HepG2 (cell line): Measurements from ENCODE around the gene BTBD3. TPM values are rescaled to one million over a fixed set of nuclear protein-coding genes. Genes with fewer than 3 reads are reported as not detected.
A peak's percentile ranks its signal among the peaks of the same experiment; 100 is the strongest.

Source experiments
- ATAC-seq: fragments of 200-7000 bp; cut with Tn5 transposase; 3 replicates; pipeline ENCODE4 v1.9.1; 2020; ENCODE audit warnings: mild to moderate bottlenecking, moderate library complexity
- BruUV-seq: library from RNA; stranded (reverse); fragments of 400-500 nt; replicated peaks from 2 replicates; lab custom pipeline; 2021; lab: Mats Ljungman, UMichigan
- CTCF ChIA-PET: fragments of 300-600 bp; formaldehyde crosslinking; extraction: SDS; loops from one replicate; lab custom pipeline; 2021; ENCODE audit warnings: low total read pairs, inconsistent platforms, low intra/inter-chr PET ratio; lab: Yijun Ruan, JAX
- POLR2A ChIA-PET: fragments of 350-600 bp; sonication (Branson Sonifier 250); formaldehyde crosslinking; loops from one replicate; lab custom pipeline; 2020; ENCODE audit warnings: antibody characterized with exemption, inconsistent platforms; lab: Yijun Ruan, JAX
- DNase-seq: peaks from one replicate; pipeline ENCODE4 v3.0.0-alpha.2; 2015; ENCODE audit warnings: low spot score
- FAIRE-seq: peaks from 3 replicates; lab custom pipeline; 2011; peaks lifted over from hg19 to GRCh38; lab: Jason Lieb, UNC
- H2AFZ ChIP-seq: one replicate; pipeline ENCODE4 v1.6.1; 2011; ENCODE audit warnings: low read length, inconsistent platforms
- H3K27ac ChIP-seq: fragments of 300-600 bp; 3 replicates; pipeline ENCODE4 v1.8.0; 2011; ENCODE audit warnings: mixed run types, mild to moderate bottlenecking, mixed read lengths, low read length, inconsistent platforms; ENCODE audit not compliant: insufficient read depth; ENCODE audit errors: extremely low read length
- H3K27me3 ChIP-seq, 2 experiments: fragments of 200-600 bp in 1 of 2; 2 replicates in 1 of 2; 3 replicates in 1 of 2; pipeline versions ENCODE4 v1.6.0 to v1.8.0; 2011; ENCODE audit warnings: low read length in 2 of 2, mild to moderate bottlenecking in 2 of 2, moderate library complexity in 2 of 2, inconsistent platforms in 1 of 2; ENCODE audit not compliant: insufficient read depth in 2 of 2, control insufficient read depth in 1 of 2
- H3K36me3 ChIP-seq, 2 experiments: fragments of 200-600 bp in 1 of 2; replicated peaks in 1 of 2; 2 replicates in 1 of 2; 3 replicates in 1 of 2; pipeline versions ENCODE4 v1.5.1 to v1.8.0; 2011; ENCODE audit warnings: low read length in 2 of 2, inconsistent platforms in 1 of 2; ENCODE audit not compliant: insufficient read depth in 2 of 2, control insufficient read depth in 1 of 2
- H3K4me1 ChIP-seq: 2 replicates; pipeline ENCODE4 v1.5.1; 2012; ENCODE audit warnings: low read length, inconsistent platforms; ENCODE audit not compliant: insufficient read depth
- H3K4me2 ChIP-seq: 2 replicates; pipeline ENCODE4 v1.6.0; 2011; ENCODE audit warnings: low read depth, low read length, inconsistent platforms
- H3K4me3 ChIP-seq, 3 experiments: fragments of 200-600 bp in 1 of 3; sonication (generic), shearing (Covaris generic) in 1 of 3; replicated peaks in 1 of 3; 2 replicates each; pipeline ENCODE4 v1.5.1; 2011 to 2016; ENCODE audit warnings: low read length in 3 of 3, inconsistent platforms in 2 of 3, low read depth in 2 of 3, mild to moderate bottlenecking in 2 of 3, control low read depth in 1 of 3, mixed read lengths in 1 of 3; ENCODE audit not compliant: insufficient read depth in 1 of 3
- H3K79me2 ChIP-seq: one replicate; pipeline ENCODE4 v1.6.1; 2011; ENCODE audit warnings: low read length, inconsistent platforms; ENCODE audit not compliant: insufficient read depth
- H3K9ac ChIP-seq: 2 replicates; pipeline ENCODE4 v1.6.0; 2011; ENCODE audit warnings: mild to moderate bottlenecking, low read depth, low read length, inconsistent platforms; ENCODE audit not compliant: insufficient read depth
- H3K9me3 ChIP-seq: 2 replicates; pipeline ENCODE4 v1.5.1; 2012; ENCODE audit warnings: mild to moderate bottlenecking, low read length
- H4K20me1 ChIP-seq: 2 replicates; pipeline ENCODE4 v1.6.0; 2011; ENCODE audit warnings: inconsistent platforms, mild to moderate bottlenecking, low read length, moderate library complexity; ENCODE audit not compliant: insufficient read depth
- GABPA ChIP-seq, 2 experiments: IDR thresholded peaks; 2 replicates each; pipeline ENCODE4 v1.6.1; 2011 to 2016; ENCODE audit warnings: low read depth in 2 of 2, low read length in 1 of 2, missing biosample characterization in 1 of 2, missing genetic modification characterization in 1 of 2
- SETDB1 ChIP-seq: sonication (generic); formaldehyde crosslinking; IDR thresholded peaks from 2 replicates; pipeline ENCODE4 v1.5.1; 2020; ENCODE audit warnings: missing genetic modification reagents, mild to moderate bottlenecking, borderline replicate concordance
- SKI ChIP-seq: fragments of 450-650 bp; IDR thresholded peaks from one replicate; pipeline ENCODE4 v1.6.1; 2018; ENCODE audit warnings: mild to moderate bottlenecking; ENCODE audit not compliant: partially characterized antibody
- SUZ12 ChIP-seq: fragments of 150-350 bp; IDR thresholded peaks from 2 replicates; pipeline ENCODE4 v1.6.1; 2014; ENCODE audit warnings: low read depth, low read length
- ZNF629 ChIP-seq: sonication (generic); formaldehyde crosslinking; conservative IDR thresholded peaks from 2 replicates; pipeline ENCODE4 v1.5.0; 2020; ENCODE audit warnings: missing genetic modification reagents
- WGBS: methylation state at CpG from one replicate; pipeline ENCODE4 v1.1.6; 2017; ENCODE audit warnings: low lambda C conversion rate; 5-methylcytosine and 5-hydroxymethylcytosine counted together
- in situ Hi-C: cut with HindIII; loops from 2 replicates; pipeline ENCODE4 v1.10.0; 2017; ENCODE audit warnings: low pct_unique_long_range_greater_than_20kb; ENCODE audit not compliant: extremely low pct_ligation_motif_present
- intact Hi-C: fragments of 100-400 bp; cut with micrococcal nuclease; formaldehyde crosslinking; loops from one replicate; pipeline ENCODE4 v1.10.0; 2022; ENCODE audit not compliant: unreplicated experiment
- polyA plus RNA-seq, 8 experiments: library from polyadenylated mRNA; depleted of rRNA in 3 of 8; stranded (reverse) in 7 of 8; unstranded in 1 of 8; fragments of >200 nt; fragmentation: Illumina TruSeq in 4 of 8; extraction: Trizol in 4 of 8; gene quantifications; 2 replicates each; pipeline versions ENCODE4 v1.2.1 to v1.2.3, GENCODE V29; 2011 to 2016; ENCODE audit warnings: low read depth in 4 of 8, missing spikeins in 1 of 8, mixed read lengths in 1 of 8; ENCODE audit not compliant: insufficient read depth in 1 of 8
- total RNA-seq, 5 experiments: library from RNA; depleted of rRNA; stranded (reverse); fragments of >200 nt; fragmentation: Illumina TruSeq; extraction: Trizol; gene quantifications; 2 replicates each; pipeline ENCODE4 v1.2.3, GENCODE V29; 2016; ENCODE audit warnings: low read depth in 1 of 5
- TF ChIP-seq, protein P1 (sequence below): sonication (generic); formaldehyde crosslinking; IDR thresholded peaks from 2 replicates; pipeline ENCODE4 v1.8.1; 2023; ENCODE audit warnings: mild to moderate bottlenecking, missing genetic modification reagents
- TF ChIP-seq, protein P2 (sequence below): IDR thresholded peaks from 2 replicates; pipeline ENCODE4 v1.6.1; 2016; ENCODE audit warnings: mild to moderate bottlenecking

BTBD3 gene
- total and polyA plus RNA-seq, 2 of the 13 experiments (the other 11 are each of a cell fraction or from before 2014, with no cell fraction given): 32.2 to 41.8 TPM

DNA sequence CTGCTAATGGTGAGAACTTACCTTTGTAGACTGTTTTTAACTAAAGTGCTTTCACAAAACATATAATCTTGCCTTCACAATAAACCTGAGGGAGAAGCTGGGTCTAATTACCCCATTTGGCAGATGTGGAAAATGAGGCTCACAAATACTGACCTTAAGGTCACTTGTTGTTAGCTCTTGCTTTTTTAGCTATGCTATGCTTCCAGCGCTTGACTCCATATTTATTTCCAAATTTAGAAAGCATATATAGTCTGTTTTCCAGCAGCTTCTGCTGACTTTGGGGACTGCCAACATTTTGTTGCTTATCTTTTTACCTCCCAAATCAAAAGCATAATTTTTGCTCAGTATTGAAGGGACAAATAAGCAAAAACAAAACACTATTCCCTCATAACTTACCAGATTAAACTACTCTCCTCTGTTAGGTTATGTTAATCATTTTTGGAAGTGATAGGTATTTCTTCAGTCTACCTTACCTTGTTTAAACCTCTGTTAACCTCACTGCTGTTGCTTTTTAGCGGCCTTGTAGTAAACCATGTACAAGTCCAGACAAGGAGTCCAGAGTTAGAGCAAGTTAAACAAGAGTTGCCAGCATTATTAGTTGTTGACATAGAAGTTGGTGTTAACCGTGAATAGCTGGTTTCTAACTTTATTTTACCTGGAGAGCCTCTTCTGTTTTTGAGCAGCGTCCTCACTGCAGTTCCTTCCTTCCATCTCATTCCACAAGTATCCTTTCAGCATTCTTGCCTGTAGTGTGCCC is 4.9 kb upstream of the BTBD3 start:
- TF ChIP-seq, protein P1, sequence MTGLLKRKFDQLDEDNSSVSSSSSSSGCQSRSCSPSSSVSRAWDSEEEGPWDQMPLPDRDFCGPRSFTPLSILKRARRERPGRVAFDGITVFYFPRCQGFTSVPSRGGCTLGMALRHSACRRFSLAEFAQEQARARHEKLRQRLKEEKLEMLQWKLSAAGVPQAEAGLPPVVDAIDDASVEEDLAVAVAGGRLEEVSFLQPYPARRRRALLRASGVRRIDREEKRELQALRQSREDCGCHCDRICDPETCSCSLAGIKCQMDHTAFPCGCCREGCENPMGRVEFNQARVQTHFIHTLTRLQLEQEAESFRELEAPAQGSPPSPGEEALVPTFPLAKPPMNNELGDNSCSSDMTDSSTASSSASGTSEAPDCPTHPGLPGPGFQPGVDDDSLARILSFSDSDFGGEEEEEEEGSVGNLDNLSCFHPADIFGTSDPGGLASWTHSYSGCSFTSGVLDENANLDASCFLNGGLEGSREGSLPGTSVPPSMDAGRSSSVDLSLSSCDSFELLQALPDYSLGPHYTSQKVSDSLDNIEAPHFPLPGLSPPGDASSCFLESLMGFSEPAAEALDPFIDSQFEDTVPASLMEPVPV: 0 out of 2 replicates have a peak, but pooled peaks have one; percentile 24
- TF ChIP-seq ZNF629 (peak; percentile 81), GABPA (IDR thresholded peaks at IDR 0.05; ENCODE audit: low read depth, low read length) (no peak), GABPA (CRISPR knock-in tag; IDR thresholded peaks at IDR 0.05; ENCODE audit: low read depth) (0 out of 2 replicates have a peak, but pooled peaks have one; percentile 7), SKI (no peak), SUZ12 (no peak), SETDB1 (CRISPR knock-in tag) (0 out of 2 replicates have a peak, but pooled peaks have one; percentile 58)
- TF ChIP-seq, protein P2, sequence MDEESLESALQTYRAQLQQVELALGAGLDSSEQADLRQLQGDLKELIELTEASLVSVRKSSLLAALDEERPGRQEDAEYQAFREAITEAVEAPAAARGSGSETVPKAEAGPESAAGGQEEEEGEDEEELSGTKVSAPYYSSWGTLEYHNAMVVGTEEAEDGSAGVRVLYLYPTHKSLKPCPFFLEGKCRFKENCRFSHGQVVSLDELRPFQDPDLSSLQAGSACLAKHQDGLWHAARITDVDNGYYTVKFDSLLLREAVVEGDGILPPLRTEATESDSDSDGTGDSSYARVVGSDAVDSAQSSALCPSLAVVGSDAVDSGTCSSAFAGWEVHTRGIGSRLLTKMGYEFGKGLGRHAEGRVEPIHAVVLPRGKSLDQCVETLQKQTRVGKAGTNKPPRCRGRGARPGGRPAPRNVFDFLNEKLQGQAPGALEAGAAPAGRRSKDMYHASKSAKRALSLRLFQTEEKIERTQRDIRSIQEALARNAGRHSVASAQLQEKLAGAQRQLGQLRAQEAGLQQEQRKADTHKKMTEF (CRISPR knock-in tag): 0 out of 2 replicates have a peak, but pooled peaks have one; percentile 9
- ATAC-seq: no peak
- in situ Hi-C loops (no loop called here), intact Hi-C loops (loop anchor here (2.0 kb wide), 2 partner anchors 14 to 20 kb away; no protein-coding TSS in a partner anchor)
- no peaks in the 10 kb centered on the region for H3K9me3 ChIP-seq
- WGBS: 95% methylated on average over 4 of the region's 4 CpGs
- no peak overlapping the region for H2AFZ ChIP-seq
- peaks cover 13% of the 10 kb centered on the region; the same call in 1 of the 2 replicates for H4K20me1 ChIP-seq
- H3K9ac ChIP-seq: no peak overlapping the region
- no peaks in the 10 kb centered on the region for H3K27me3 ChIP-seq
- H3K4me2 ChIP-seq: no peak overlapping the region
- no peak overlapping the region for H3K4me3 ChIP-seq
- peaks cover 17% of the 10 kb centered on the region for H3K4me1 ChIP-seq
- H3K36me3 ChIP-seq: no peaks in the 10 kb centered on the region
- H3K79me2 ChIP-seq: peaks cover 86% of the 10 kb centered on the region
- no peak for DNase-seq
- H3K27ac ChIP-seq: no peak overlapping the region
- POLR2A ChIA-PET: no interaction called here
- BruUV-seq: no TSS peak
- no peak for FAIRE-seq
- CTCF ChIA-PET: no interaction called here
